ENCODE measurements around the gene ZNF140.

Gene ZNF140

DNA sequence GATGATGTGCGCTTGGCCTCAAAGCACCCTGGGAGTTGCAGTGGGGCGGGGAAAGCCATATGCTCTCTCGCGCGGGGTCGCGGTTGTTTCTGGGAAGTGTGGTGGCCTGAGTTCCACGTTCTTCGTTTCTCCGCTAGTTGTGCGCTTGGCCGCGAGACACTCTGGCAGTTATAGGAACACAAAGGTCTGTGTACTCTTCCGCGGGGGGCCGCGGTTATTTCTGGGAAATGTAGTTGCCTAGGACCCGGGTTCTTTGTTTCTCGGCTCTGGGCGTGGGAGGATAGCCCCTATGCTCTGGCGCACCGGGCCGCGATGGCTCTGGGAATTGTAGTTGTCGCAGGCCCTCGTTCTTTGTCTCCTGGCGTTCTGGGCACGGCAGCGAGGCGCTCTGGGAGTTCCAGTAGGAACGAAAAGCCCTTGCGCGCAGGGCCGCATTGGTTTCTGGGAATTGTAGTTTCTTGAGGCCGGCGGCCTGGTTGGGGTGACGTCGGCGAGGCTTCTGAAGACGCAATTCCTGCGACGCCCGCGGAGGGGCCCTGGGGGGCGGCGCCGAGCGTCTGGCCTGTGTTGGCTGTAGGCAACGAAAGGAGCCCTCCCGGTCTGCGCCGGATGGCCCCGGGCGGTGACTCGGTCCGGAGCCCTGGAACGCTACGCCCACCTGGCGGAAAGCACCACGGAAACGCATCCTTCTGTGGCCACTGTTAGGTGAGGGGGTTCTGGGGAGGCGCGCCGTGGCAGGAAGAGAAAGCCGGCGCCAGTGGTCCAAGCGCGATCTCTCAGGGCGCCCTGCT lies at the start of gene ZNF140:
Gene ZNF140 (plus strand): TSS at position 556 of the 791 bp plus-strand sequence. CDS start 398 bp downstream, outside the sequence.
- in situ Hi-C loops (cut with HindIII; ENCODE audit: low sequenced_read_pairs): no loop called here

DNA sequence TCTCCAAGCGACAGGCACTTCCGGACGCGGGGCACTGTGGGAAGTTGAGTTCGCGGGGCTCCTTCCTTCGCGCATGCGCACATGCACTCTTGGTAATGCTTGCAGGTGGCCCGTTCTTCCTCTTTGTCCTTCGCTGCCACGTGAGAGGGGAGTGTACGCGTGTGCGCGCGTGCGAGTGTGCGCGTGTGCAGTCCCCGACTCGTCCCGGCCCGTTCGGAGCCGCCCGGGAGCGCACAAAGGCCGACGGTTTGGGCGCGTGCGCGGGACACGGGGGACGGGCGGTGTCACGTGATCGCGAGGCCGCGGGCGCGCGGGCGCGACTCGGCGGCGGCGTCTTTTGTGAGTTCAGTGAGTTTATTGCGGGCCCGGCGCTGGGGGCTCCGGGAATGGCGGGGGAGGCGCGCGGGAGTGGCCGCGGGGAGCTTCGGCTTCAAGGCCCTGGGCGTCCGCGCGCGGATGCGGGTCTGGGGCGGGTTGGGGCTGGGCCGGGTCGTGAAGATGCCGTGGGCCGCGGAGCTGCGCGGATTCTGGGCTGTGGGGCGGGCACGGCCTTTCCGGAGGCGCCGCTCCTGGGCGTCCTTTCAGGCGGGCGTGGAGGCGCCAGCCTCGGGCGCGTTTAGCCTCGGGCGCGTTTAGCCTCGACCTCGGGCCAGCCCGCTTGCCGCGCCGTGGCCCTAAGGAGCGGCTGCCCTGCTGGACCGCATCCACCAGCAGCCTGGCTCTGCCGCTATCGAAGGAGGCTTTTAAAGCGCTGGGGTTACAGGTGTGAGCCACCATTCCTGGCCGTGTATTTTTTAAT lies 43.3 kb upstream of the ZNF140 start, which contains the start of gene ZNF84:
Gene ZNF84 (plus strand): TSS at position 303 of the 799 bp plus-strand sequence. CDS start 3,959 bp downstream, outside the sequence.
- in situ Hi-C loops (cut with HindIII; ENCODE audit: low sequenced_read_pairs): no loop called here

DNA sequence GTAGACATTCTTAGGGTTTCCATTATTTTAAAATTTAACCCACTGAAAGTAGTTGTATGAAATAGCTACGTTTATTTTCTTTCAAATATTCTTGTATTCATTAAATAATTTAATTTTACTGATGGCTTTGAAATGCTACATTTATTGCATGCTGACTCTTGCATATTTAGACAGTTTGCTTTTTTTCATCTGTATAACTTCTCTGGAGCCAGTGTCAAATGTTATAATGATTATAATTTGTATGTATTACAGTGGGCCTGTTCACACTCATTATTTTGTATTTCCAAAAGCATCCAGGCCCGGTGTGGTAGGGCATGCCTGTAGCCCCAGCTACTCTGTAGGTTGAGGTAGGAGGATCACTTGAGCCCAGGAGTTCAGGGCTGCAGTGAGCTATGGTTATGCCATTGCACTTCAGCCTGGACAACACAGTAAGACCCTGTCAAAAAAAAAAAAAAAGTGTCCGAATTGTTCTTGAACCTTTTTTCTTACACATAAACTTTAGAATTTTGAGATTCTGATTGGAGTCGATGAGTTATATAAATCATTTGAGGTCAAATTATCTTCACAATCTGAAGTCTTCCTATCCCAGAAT lies 42.5 kb upstream of the ZNF140 start:
- in situ Hi-C loops (cut with HindIII; ENCODE audit: low sequenced_read_pairs): no loop called here

DNA sequence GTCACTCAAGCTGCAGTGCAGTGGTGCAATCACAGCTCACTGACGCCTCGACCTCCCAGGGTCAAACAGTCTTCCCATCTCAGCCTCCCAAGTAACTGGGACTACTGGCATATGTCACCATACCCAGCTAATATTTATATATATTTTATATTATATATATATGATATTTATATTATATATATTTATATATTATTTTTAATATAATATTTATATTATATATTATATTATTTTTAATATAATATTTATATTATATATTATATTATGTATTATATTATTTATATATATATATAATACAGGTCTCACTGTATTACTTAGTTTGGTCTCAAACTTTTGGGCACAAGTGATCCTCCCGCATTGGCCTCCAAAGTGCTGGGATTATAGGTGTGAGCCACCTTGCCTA lies 34.0 kb upstream of the ZNF140 start:
- in situ Hi-C loops (cut with HindIII; ENCODE audit: low sequenced_read_pairs): no loop called here

DNA sequence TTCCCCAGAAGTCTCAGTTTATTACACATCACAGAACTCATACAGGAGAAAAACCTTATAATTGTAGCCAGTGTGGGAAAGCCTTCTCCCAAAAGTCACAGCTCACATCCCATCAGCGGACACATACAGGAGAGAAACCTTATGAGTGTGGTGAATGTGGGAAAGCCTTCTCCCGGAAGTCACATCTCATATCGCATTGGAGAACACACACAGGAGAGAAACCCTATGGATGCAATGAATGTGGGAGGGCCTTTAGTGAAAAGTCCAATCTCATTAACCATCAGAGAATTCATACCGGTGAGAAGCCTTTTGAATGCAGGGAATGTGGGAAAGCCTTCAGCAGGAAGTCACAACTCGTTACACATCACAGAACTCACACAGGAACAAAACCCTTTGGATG lies 23.3 kb upstream of the ZNF140 start:
- in situ Hi-C loops (cut with HindIII; ENCODE audit: low sequenced_read_pairs): no loop called here

DNA sequence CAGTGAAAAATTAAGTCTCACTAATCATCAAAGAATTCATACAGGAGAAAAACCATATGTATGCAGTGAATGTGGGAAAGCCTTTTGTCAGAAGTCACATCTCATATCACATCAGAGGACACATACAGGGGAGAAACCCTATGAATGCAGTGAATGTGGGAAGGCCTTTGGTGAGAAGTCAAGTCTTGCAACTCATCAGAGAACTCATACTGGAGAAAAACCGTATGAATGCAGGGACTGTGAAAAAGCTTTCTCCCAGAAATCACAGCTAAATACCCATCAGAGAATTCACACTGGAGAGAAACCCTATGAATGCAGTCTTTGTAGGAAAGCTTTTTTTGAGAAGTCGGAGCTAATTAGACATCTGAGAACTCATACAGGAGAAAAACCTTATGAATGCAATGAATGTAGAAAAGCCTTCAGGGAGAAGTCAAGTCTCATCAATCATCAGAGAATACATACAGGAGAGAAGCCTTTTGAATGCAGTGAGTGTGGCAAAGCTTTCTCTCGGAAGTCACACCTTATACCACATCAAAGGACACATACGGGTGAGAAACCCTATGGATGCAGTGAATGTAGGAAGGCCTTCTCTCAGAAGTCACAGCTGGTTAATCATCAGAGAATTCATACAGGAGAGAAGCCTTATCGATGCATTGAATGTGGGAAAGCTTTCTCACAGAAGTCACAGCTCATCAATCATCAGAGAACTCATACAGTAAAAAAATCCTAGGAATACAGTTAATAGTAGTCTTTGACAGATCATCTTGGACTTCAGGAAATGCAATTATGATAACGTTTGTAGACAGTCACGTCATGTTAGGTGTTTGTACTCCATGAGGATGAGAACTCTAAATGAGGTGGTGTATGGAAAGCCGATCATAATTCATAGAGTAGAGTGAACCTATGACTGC lies 22.3 kb upstream of the ZNF140 start:
- in situ Hi-C loops (cut with HindIII; ENCODE audit: low sequenced_read_pairs): no loop called here

DNA sequence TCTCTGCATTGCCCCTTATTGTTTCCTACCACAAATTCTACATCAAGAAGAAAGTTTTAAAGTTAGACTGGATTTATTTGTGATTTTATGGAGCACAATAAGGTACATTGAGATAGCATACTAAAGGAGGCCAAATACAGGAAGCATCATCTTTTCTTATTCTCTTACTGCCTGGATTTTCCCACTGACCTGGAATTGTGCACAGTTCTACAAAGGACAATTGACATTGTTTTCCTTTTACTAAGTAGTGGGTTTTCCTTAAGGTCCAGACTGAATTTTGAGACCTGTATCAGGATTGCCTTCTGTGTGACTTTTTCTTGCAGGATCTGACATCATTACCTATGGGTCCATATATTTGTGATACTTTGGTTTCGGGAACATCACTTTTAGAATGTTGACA lies 18.8 kb upstream of the ZNF140 start:
- in situ Hi-C loops (cut with HindIII; ENCODE audit: low sequenced_read_pairs): no loop called here

DNA sequence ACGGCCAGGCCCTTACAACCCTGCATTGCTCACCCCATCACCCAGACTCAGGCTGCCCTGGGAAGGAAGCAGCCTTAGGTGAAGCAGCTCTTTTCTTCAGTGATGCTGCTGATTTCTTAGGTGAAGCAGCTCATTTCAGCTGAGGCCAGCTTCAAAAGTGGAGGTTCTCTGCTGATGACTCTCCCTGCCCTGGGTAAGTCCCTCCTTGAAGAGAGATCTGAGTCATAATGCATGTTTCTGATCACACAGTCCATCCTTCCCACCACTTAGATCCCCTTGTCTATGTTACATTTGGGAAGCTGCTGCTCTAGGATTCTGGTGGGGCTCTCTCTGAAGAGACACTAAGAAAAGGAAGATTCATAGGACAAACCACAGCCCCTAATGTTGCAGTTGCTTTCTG lies 17.2 kb upstream of the ZNF140 start:
- in situ Hi-C loops (cut with HindIII; ENCODE audit: low sequenced_read_pairs): no loop called here

DNA sequence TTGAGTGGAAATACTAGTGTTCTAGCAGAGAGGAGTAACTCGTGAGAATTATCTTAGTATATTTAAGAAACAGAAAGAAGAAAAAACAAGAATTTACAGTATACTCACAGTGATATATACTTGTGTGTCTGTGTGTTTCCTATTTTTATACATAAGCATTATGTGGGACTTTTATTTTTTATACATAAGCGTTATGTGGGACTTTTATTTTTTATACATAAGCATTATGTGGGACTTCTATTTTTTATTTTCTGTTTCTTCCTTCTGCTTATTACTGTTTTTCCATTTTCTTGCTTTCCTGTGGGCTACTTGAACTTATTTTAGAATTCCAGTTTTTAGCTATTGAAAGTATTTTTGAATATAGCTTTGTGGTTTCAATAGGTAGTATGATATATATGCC lies 6.9 kb upstream of the ZNF140 start:
- in situ Hi-C loops (cut with HindIII; ENCODE audit: low sequenced_read_pairs): no loop called here

DNA sequence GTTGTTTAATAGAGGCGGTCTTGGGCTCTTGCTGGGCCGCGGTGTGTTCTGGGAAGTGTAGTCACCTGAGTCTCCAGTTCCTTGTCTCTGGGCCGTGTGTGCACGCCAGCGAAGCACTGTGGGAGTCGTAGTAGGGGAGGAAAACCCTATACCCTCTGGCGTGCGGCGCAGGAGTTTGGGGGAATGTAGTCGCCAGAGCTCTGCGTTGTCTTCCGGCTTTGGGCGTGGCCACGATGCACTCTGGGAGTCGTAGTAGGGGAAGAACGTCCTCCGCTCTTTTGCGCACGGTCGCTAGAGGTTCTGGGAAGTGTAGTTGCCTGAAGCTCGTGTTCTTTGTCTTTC lies 726 bp upstream of the ZNF140 start:
- in situ Hi-C loops (cut with HindIII; ENCODE audit: low sequenced_read_pairs): no loop called here

DNA sequence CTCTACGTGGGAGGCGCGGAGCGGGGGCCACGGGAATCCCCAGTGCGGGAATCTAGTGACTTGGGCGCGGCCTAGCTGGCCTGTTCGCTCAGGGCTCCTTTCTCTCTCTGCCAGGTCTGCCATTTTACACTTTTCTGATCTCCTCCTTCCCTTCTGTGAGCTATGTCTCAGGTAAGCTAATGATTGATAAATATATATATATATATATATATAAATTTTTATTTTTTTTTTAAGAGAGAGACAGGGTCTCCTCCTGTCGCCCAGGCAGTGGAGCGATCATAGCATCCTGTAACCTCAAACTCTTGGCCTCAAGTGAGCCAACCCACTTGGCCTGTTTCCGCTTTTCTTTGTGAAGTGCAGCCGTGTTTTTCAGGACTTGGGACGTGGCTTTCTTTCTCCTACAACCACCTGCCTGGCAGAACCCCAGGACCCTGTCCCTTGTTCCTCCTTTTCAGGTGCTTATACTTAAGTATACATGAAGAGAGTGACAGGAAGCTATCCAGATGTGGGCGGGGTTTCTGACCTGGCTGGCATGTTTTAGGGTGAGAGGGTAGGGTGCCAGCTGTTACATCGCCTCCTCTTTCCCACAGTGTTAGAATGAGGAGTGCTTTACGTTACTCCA lies 547 bp downstream of the ZNF140 start:
- in situ Hi-C loops (cut with HindIII; ENCODE audit: low sequenced_read_pairs): no loop called here

DNA sequence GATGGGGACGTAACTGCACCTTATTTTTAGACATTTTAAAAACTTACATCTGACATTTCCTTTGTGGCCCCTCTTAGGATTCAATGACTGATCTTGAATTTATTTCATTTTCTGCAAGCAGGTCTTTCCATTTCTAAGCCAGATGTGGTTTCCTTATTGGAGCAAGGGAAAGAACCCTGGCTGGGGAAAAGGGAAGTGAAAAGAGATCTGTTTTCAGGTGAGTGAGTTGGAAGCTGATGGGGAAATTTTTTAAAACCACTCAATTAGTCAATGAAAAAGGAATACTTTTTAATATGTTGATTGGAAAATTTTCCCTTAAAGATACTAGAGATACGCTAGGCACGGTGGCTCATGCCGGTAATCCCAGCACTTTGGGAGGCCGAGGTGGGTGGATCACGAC lies 2.6 kb downstream of the ZNF140 start:
- in situ Hi-C loops (cut with HindIII; ENCODE audit: low sequenced_read_pairs): no loop called here

DNA sequence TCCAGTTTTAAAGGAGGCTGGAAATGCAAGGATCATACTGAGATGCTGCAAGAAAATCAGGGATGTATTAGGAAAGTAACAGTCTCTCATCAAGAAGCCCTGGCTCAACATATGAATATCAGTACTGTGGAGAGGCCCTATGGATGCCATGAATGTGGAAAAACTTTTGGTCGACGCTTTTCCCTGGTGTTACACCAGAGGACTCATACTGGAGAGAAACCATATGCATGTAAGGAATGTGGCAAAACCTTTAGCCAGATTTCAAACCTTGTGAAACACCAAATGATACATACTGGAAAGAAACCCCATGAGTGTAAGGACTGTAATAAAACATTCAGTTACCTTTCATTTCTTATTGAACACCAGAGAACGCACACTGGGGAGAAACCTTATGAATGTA lies 24.9 kb downstream of the ZNF140 start:
- in situ Hi-C loops (cut with HindIII; ENCODE audit: low sequenced_read_pairs): no loop called here

DNA sequence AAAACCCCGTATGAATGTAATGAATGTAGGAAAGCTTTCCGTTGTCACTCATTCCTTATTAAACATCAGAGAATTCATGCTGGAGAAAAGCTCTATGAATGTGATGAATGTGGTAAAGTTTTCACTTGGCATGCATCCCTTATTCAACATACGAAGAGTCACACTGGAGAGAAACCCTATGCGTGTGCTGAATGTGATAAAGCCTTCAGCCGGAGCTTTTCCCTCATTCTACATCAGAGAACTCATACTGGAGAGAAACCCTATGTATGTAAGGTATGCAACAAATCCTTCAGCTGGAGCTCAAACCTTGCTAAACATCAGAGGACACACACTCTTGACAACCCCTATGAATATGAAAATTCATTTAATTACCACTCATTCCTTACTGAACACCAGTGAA lies 25.5 kb downstream of the ZNF140 start:
- in situ Hi-C loops (cut with HindIII; ENCODE audit: low sequenced_read_pairs): no loop called here

DNA sequence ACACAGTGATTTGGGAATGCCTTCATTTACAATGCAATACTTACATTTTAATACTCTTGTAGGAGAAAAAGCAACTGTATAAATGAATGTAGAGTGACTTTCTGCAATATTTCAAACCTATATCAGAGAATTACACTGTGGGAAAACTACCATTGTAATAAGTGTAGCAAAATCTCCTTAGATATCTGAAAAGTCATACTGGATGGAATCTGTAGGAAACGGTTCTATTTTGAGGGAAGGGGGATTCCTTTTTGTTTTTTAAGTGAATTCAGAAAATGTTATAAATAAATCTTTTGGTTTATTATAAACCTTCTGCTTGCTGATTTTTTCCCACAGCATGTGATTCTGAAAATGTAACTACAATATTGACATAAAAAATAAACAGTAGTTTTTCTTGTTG lies 26.4 kb downstream of the ZNF140 start:
- in situ Hi-C loops (cut with HindIII; ENCODE audit: low sequenced_read_pairs): no loop called here

DNA sequence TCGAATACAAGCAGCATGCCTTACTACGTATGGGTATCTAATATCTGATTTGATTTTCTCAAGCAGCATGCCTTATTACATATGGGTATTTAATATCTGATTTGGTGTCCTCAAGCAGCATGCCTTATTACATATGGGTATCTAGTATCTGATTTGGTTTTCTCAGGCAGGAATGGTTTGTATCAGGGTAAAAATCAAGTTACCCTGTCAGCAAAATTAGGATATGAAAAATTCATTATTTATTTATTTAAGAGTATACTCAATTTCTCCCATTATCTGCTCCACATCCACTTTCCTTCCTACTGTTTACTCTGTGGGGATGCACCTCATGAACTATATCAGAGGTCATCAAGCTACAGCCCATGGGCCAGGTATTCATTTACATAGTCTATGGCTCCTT lies 27.4 kb downstream of the ZNF140 start:
- in situ Hi-C loops (cut with HindIII; ENCODE audit: low sequenced_read_pairs): no loop called here

DNA sequence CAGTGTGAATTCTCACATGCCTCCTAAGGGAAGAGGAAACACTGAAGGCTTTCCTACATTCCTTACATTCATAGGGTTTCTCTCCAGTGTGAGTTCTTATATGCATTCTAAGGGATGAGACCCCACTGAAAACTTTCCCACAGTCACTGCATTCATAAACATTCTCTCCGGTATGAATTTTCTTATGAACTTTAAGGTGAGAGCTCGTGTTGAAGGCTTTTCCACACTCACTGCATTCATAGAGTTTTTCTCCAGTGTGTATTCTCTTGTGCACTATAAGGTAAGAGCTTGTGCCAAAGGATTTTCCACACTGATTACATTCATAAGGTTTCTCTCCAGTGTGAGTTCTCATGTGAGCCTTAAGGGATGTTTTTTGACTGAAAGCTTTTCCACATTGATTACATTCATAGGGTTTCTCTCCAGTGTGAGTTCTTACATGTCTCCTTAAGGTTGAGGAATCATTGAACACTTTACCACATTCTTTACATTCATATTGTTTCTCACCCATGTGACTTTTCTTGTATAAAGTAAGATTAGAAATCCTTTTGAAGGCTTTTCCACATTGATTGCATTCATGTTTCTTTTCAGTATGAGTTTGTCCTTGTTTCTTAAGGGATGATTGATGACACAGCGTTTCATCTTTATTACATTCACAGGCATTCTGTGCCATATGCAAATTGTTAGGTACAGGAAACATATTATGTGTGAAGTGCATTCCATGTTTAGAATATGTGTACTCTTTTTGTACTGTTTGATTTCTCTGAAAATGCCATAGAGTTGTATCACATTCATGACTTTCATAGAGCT lies 39.9 kb downstream of the ZNF140 start:
- in situ Hi-C loops (cut with HindIII; ENCODE audit: low sequenced_read_pairs): no loop called here

DNA sequence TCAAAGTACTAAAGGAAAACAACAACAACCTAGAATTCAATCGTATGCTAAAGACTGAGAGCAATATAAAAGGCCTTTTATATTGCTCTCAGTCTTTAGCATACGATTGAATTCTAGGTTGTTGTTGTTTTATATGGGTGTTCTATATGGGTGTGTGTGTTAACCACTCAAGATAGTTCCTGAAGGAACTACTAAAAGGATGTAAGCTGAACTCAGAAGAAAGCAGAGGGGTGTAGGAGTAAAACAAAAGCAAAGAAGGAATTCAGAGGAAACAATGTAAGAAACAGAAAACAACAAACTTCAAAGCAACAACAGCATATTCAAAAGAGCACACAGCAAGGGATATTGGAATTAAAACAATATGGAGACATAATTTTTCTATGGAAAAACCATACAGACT lies 44.0 kb downstream of the ZNF140 start:
- in situ Hi-C loops (cut with HindIII; ENCODE audit: low sequenced_read_pairs): no loop called here

DNA sequence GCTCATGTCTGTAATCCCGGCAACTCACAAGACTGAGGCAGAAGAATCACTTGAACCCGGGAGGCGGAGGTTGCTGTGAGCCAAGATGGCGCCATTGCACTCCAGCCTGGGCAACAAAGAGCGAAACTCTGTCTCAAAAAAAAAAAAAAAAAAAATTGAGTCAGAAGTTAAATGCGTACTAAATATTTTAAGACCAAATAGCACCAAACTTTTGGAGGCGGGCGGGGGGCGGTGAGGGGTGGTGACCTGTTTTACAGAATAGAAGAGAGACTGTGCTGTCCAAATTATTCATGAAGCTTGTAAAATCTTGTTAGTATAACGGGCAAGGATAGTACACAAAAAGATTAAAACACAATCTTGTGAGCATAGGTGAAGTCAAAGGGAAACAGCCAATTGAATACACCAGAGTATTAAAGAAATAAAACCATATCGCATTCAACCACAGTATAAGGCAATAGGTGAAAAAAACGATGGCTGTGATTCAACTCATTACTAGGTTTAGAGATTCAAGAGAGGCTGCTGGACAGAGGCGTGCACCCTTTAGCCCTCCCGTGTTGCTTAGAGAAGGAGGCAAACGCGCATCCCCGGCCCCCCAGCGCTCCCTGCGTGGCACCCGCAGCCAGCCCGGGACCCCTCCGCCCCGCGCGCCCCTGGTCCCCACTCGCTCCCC lies 48.8 kb downstream of the ZNF140 start:
- in situ Hi-C loops (cut with HindIII; ENCODE audit: low sequenced_read_pairs): no loop called here

All from DLD1 (cell line).